Lower leg skin (tissue), 3 donors: Measurements from ENCODE around the gene DCLK2.

Source experiments
- POLR2A ChIP-seq, 2 donors: fragments of 450-650 bp; IDR thresholded peaks; one replicate each; pipeline ENCODE4 v1.6.1; 2016 to 2017; ENCODE audit warnings: antibody characterized with exemption in 2 of 2, mild to moderate bottlenecking in 1 of 2, moderate library complexity in 1 of 2
- TF ChIP-seq, protein P1 (sequence below), 3 donors: fragments of 450-650 bp; IDR thresholded peaks; one replicate each; pipeline ENCODE4 v1.5.1; 2016; ENCODE audit warnings: antibody characterized with exemption in 3 of 3, mild to moderate bottlenecking in 3 of 3, moderate library complexity in 2 of 3

DNA sequence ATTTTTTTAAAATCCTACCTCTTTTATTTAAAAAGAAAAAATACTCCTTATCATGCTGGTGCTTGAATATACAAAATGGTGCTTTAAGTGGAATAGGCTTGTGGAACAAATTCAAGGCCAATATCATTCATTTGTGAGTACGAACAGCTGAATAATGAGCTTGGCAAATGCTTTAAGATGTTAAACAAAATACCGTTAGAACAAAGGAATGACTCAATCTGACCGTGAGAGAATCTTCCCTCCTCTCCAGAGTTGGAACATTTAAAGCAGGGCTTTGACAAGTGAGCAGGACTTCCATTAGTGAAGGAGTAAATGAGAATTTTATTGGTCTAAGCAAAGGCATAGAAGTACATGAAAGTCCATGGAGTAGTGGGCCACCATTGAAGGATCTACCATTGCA lies 74.5 kb downstream of the DCLK2 start:
- TF ChIP-seq, protein P1, sequence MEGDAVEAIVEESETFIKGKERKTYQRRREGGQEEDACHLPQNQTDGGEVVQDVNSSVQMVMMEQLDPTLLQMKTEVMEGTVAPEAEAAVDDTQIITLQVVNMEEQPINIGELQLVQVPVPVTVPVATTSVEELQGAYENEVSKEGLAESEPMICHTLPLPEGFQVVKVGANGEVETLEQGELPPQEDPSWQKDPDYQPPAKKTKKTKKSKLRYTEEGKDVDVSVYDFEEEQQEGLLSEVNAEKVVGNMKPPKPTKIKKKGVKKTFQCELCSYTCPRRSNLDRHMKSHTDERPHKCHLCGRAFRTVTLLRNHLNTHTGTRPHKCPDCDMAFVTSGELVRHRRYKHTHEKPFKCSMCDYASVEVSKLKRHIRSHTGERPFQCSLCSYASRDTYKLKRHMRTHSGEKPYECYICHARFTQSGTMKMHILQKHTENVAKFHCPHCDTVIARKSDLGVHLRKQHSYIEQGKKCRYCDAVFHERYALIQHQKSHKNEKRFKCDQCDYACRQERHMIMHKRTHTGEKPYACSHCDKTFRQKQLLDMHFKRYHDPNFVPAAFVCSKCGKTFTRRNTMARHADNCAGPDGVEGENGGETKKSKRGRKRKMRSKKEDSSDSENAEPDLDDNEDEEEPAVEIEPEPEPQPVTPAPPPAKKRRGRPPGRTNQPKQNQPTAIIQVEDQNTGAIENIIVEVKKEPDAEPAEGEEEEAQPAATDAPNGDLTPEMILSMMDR (IDR thresholded peaks at IDR 0.05), result no peak
- no peak for TF ChIP-seq POLR2A (IDR thresholded peaks at IDR 0.05)
